K562 (cell line): ENCODE measurements around the gene SRC. TPM values are rescaled to one million over a fixed set of nuclear protein-coding genes. Genes with fewer than 3 reads are reported as not detected.
A peak's percentile ranks its signal among the peaks of the same experiment; 100 is the strongest.

Experiments
- ATAC-seq: fragments of 200-7000 bp; cut with Tn5 transposase; 3 replicates; pipeline ENCODE4 v1.9.1; 2020; ENCODE audit warnings: moderate library complexity
- BruUV-seq: library from RNA; stranded (reverse); fragments of 400-500 nt; replicated peaks from 2 replicates; lab custom pipeline; 2021; lab: Mats Ljungman, UMichigan
- CTCF ChIA-PET: fragments of 300-600 bp; formaldehyde crosslinking; extraction: SDS; loops from one replicate; lab custom pipeline; 2021; ENCODE audit warnings: low intra/inter-chr PET ratio; lab: Yijun Ruan, JAX
- POLR2A ChIA-PET: fragments of 300-600, 350-650 bp; sonication (Branson Sonifier 250); formaldehyde crosslinking; extraction: SDS; loops from one replicate; lab custom pipeline; 2021; ENCODE audit warnings: antibody characterized with exemption, inconsistent platforms; lab: Yijun Ruan, JAX
- DNase-seq, 4 experiments: peaks; one replicate each; pipeline versions ENCODE4 v3.0.0 to v3.0.0-alpha.2; 2011 to 2018; ENCODE audit warnings: low spot score in 3 of 4, mixed read lengths in 3 of 4; ENCODE audit errors: extremely low read depth in 1 of 4
- FAIRE-seq: peaks from 2 replicates; lab custom pipeline; 2011; peaks lifted over from hg19 to GRCh38; lab: Jason Lieb, UNC
- H2AFZ ChIP-seq: 2 replicates; pipeline ENCODE4 v1.6.0; 2011; ENCODE audit warnings: low read depth, low read length, control low read depth, inconsistent platforms
- H3K27ac ChIP-seq: fragments of 200-600 bp; 3 replicates; pipeline ENCODE4 v1.8.0; 2011; ENCODE audit warnings: low read depth, mild to moderate bottlenecking, control low read depth, inconsistent platforms, low read length, moderate library complexity, mixed read lengths; ENCODE audit errors: extremely low read depth
- H3K27me3 ChIP-seq, 2 experiments: fragments of 300-600 bp in 1 of 2; 2 replicates in 1 of 2; 3 replicates in 1 of 2; pipeline versions ENCODE4 v1.6.0 to v1.8.0; 2011; ENCODE audit warnings: inconsistent platforms in 2 of 2, low read length in 2 of 2, mild to moderate bottlenecking in 1 of 2, mixed read lengths in 1 of 2, moderate library complexity in 1 of 2; ENCODE audit not compliant: control insufficient read depth in 2 of 2, insufficient read depth in 2 of 2
- H3K36me3 ChIP-seq: fragments of 300-600 bp; 3 replicates; pipeline ENCODE4 v1.8.0; 2011; ENCODE audit warnings: mild to moderate bottlenecking, low read length, inconsistent platforms; ENCODE audit not compliant: control insufficient read depth, insufficient read depth
- H3K4me1 ChIP-seq, 2 experiments: fragments of 200-600 bp in 1 of 2; replicated peaks in 1 of 2; 2 replicates in 1 of 2; 3 replicates in 1 of 2; pipeline versions ENCODE4 v1.5.1 to v1.8.0; 2011; ENCODE audit warnings: inconsistent platforms in 2 of 2, low read length in 2 of 2, mild to moderate bottlenecking in 1 of 2, mixed read lengths in 1 of 2, moderate library complexity in 1 of 2; ENCODE audit not compliant: control insufficient read depth in 2 of 2, insufficient read depth in 2 of 2
- H3K4me2 ChIP-seq: 2 replicates; pipeline ENCODE4 v1.6.1; 2011; ENCODE audit warnings: low read length, control low read depth, inconsistent platforms, mixed read lengths; ENCODE audit not compliant: insufficient read depth
- H3K4me3 ChIP-seq: fragments of 200-600 bp; sonication (generic), shearing (Covaris generic); 2 replicates; pipeline ENCODE4 v1.5.1; 2016; ENCODE audit warnings: control low read depth, inconsistent platforms
- H3K79me2 ChIP-seq: fragments of 200-600 bp; 3 replicates; pipeline ENCODE4 v1.8.0; 2011; ENCODE audit warnings: low read length, inconsistent platforms; ENCODE audit not compliant: control insufficient read depth, insufficient read depth
- H3K9ac ChIP-seq, 2 experiments: 2 replicates each; pipeline versions ENCODE4 v1.6.0 to v1.6.1; 2011; ENCODE audit warnings: low read depth in 2 of 2, low read length in 2 of 2, control low read depth in 1 of 2, inconsistent platforms in 1 of 2, mild to moderate bottlenecking in 1 of 2, mixed read lengths in 1 of 2; ENCODE audit not compliant: insufficient read depth in 1 of 2
- H3K9me1 ChIP-seq: one replicate; pipeline ENCODE4 v1.6.0; 2011; ENCODE audit warnings: inconsistent platforms, mild to moderate bottlenecking, low read length, moderate library complexity; ENCODE audit not compliant: control insufficient read depth, insufficient read depth
- H3K9me3 ChIP-seq: replicated peaks from 2 replicates; pipeline ENCODE4 v1.5.1; 2011; ENCODE audit warnings: low read depth, low read length, inconsistent platforms; ENCODE audit not compliant: control insufficient read depth, insufficient read depth
- H4K20me1 ChIP-seq: replicated peaks from 2 replicates; pipeline ENCODE4 v1.6.1; 2011; ENCODE audit warnings: low read length, inconsistent platforms, mixed read lengths; ENCODE audit not compliant: control insufficient read depth, insufficient read depth
- HEY1 ChIP-seq: fragments of 250-450 bp; sonication (Bioruptor Pico); IDR thresholded peaks from 2 replicates; pipeline ENCODE4 v1.5.0; 2020; ENCODE audit warnings: mild to moderate bottlenecking, moderate library complexity, borderline replicate concordance
- KLF13 ChIP-seq: fragments of 450-650 bp; IDR thresholded peaks from 2 replicates; pipeline ENCODE4 v1.6.1; 2016; ENCODE audit warnings: missing genetic modification characterization, low read depth, mild to moderate bottlenecking, missing compliant biosample characterization, moderate library complexity, borderline replicate concordance
- L3MBTL2 ChIP-seq: fragments of 450-650 bp; IDR thresholded peaks from 2 replicates; pipeline ENCODE4 v1.6.1; 2016; ENCODE audit warnings: mild to moderate bottlenecking, moderate library complexity
- MCM2 ChIP-seq: fragments of 450-650 bp; IDR thresholded peaks from 2 replicates; pipeline ENCODE4 v1.6.1; 2017; ENCODE audit warnings: low read depth, mild to moderate bottlenecking
- MECOM ChIP-seq: fragments of 250-450 bp; sonication (Bioruptor Pico); IDR thresholded peaks from 2 replicates; pipeline ENCODE4 v1.8.0; 2022; ENCODE audit warnings: inconsistent platforms
- SUPT5H ChIP-seq: fragments of 450-650 bp; IDR thresholded peaks from 2 replicates; pipeline ENCODE4 v1.6.1; 2016
- ZFP36 ChIP-seq: fragments of 150-350 bp; IDR thresholded peaks from 2 replicates; pipeline ENCODE4 v1.6.1; 2018; ENCODE audit warnings: low read length, low read depth; ENCODE audit not compliant: partially characterized antibody
- ZNF76 ChIP-seq: fragments of 250-450 bp; sonication (Bioruptor Pico); IDR thresholded peaks from 2 replicates; pipeline ENCODE4 v1.4.0; 2020; ENCODE audit warnings: mild to moderate bottlenecking, moderate library complexity, borderline replicate concordance
- ZNF79 ChIP-seq: fragments of 250-450 bp; sonication (Bioruptor Pico); IDR thresholded peaks from 2 replicates; pipeline ENCODE4 v1.4.0; 2020; ENCODE audit warnings: low read depth, mild to moderate bottlenecking, moderate library complexity
- WGBS: fragments of 100-300 bp; shearing (Covaris generic); methylation state at CpG from one replicate; pipeline ENCODE4 v1.1.6; 2016; ENCODE audit warnings: low coverage, mixed read lengths; ENCODE audit not compliant: insufficient coverage; ENCODE audit errors: missing lambda C conversion rate; 5-methylcytosine and 5-hydroxymethylcytosine counted together
- in situ Hi-C: fragments of 300-500 bp; cut with MboI; formaldehyde crosslinking; loops from 4 replicates; pipeline ENCODE4 v1.15.0; 2018; ENCODE audit warnings: inconsistent platforms, mixed read lengths
- intact Hi-C: fragments of 100-400 bp; cut with micrococcal nuclease; formaldehyde crosslinking; loops from 2 replicates; pipeline ENCODE4 v1.14.2; 2022
- polyA plus RNA-seq, 8 experiments: library from polyadenylated mRNA; depleted of rRNA in 4 of 8; stranded (reverse) in 5 of 8; unstranded in 3 of 8; fragments of >200 nt; fragmentation: Nextera tagmentation in 2 of 8; fragmentation: Illumina TruSeq in 1 of 8; extraction: Ambion mirVana in 2 of 8; extraction: Trizol in 1 of 8; gene quantifications; 2 replicates each; pipeline versions ENCODE4 v1.2.1 to v1.2.3, GENCODE V29; 2011 to 2014; ENCODE audit warnings: inconsistent platforms in 1 of 8, missing spikeins in 1 of 8
- total RNA-seq, 7 experiments: library from RNA; depleted of rRNA in 6 of 7; stranded (reverse); fragments of >200 nt in 6 of 7; fragmentation: Illumina TruSeq in 2 of 7; extraction: Trizol in 2 of 7; gene quantifications; 2 replicates each; pipeline versions ENCODE4 v1.2.1 to v1.2.3, GENCODE V29; 2011 to 2021; ENCODE audit warnings: low replicate concordance in 1 of 7
- TF ChIP-seq, protein P1 (sequence below): IDR thresholded peaks from 2 replicates; pipeline ENCODE4 v1.6.1; 2016; ENCODE audit warnings: missing genetic modification characterization, missing compliant biosample characterization
- TF ChIP-seq, protein P2 (sequence below), 2 experiments: fragments of 450-650 bp; IDR thresholded peaks; 2 replicates each; pipeline ENCODE4 v1.6.1; 2018; ENCODE audit warnings: mild to moderate bottlenecking in 2 of 2, low read depth in 1 of 2; ENCODE audit not compliant: partially characterized antibody in 2 of 2
- TF ChIP-seq, protein P3 (sequence below), 2 experiments: IDR thresholded peaks; 2 replicates each; pipeline ENCODE4 v1.6.1; 2011; ENCODE audit warnings: borderline replicate concordance in 1 of 2, control low read depth in 1 of 2, low read depth in 1 of 2, low read length in 1 of 2, mild to moderate bottlenecking in 1 of 2, mixed read lengths in 1 of 2, moderate library complexity in 1 of 2; ENCODE audit not compliant: insufficient read depth in 1 of 2, insufficient read length in 1 of 2, poor library complexity in 1 of 2, severe bottlenecking in 1 of 2; ENCODE audit errors: extremely low read depth in 1 of 2

Gene SRC
- total and polyA plus RNA-seq, 9 of the 15 experiments (the other 6 are each of a cell fraction or from before 2014, with no cell fraction given) = 0.06 to 8.5 (median 3.1) TPM

DNA sequence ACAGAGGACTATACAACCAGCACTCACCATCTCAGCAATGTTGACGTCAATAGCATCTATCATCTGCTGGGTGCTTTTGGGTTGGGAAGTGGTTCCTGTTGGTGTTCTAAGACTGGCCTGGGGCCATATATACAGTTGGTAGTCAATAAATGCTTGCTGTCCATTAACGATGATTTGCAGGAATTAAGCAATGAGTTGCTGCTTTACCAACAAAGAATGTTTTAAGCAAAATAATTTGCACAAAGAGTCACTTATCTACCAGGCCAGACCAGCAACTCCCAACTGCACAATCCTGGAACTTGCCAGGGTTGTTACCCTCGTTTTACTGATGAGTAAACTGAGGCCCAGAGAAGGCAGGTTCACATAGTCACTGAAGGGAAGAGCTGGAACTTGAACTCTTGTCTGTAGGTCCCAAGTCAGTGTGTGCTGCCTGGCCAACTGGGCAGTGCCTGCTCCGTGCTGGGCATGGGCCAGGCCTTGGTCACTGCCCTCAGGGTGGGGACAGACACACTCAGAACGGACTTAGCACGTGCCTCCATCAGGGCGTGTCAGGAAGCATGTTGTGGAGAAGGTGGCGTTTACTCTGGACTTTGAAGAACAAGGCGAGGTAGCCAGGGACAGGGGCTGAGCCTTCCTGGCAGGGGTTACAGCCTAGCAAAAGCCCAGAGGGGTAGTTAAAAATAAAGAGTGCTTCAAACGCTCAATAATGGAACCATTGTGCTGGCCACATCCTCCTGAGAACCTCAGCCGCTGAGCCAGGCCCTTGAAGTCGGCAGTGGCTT, 2.5 kb upstream of the SRC start:
- Histone ChIP-seq H3K27me3 (no peaks in the 10 kb centered on the region), H3K9ac (peak overlapping the region in 1 of 2 experiments; percentile 65; a peak in 1 of 4 replicates), H3K4me2 (no peak overlapping the region), H3K27ac (no peak overlapping the region), H3K36me3 (no peaks in the 10 kb centered on the region), H3K4me1 (peaks cover 2 to 20% of the 10 kb centered on the region in 2 experiments; a peak in 3 of 5 replicates), H4K20me1 (no peaks in the 10 kb centered on the region), H2AFZ (peak overlapping the region; percentile 59), H3K4me3 (no peak overlapping the region), H3K79me2 (no peaks in the 10 kb centered on the region), H3K9me1 (no peaks in the 10 kb centered on the region), H3K9me3 (no peaks in the 10 kb centered on the region)
- ATAC-seq (no peak), FAIRE-seq (peak; percentile 59), DNase-seq (no peak)
- 39% methylated on average over 11 of the region's 12 CpGs for WGBS
- ChIA-PET POLR2A (interaction anchor here (0.6 to 1.2 kb wide), 5 partner anchors 9 to 62 kb away, joined by 3 to 4 read pairs (median 3); no protein-coding TSS in a partner anchor), CTCF (no interaction called here)
- no TSS peak for BruUV-seq
- in situ Hi-C loops = no loop called here
- intact Hi-C loops = no loop called here
- TF ChIP-seq SUPT5H (no peak), ZNF79 (CRISPR knock-in tag) (no peak), MCM2 (no peak), KLF13 (tag) (no peak), ZNF76 (CRISPR knock-in tag) (no peak), L3MBTL2 (peak; percentile 31; the same call in 1 of the 2 replicates), ZFP36 (no peak), MECOM (CRISPR knock-in tag) (no peak), HEY1 (CRISPR knock-in tag) (no peak)
- TF ChIP-seq, protein P1, sequence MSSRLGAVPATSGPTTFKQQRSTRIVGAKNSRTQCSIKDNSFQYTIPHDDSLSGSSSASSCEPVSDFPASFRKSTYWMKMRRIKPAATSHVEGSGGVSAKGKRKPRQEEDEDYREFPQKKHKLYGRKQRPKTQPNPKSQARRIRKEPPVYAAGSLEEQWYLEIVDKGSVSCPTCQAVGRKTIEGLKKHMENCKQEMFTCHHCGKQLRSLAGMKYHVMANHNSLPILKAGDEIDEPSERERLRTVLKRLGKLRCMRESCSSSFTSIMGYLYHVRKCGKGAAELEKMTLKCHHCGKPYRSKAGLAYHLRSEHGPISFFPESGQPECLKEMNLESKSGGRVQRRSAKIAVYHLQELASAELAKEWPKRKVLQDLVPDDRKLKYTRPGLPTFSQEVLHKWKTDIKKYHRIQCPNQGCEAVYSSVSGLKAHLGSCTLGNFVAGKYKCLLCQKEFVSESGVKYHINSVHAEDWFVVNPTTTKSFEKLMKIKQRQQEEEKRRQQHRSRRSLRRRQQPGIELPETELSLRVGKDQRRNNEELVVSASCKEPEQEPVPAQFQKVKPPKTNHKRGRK (tag) = no peak
- TF ChIP-seq, protein P2, sequence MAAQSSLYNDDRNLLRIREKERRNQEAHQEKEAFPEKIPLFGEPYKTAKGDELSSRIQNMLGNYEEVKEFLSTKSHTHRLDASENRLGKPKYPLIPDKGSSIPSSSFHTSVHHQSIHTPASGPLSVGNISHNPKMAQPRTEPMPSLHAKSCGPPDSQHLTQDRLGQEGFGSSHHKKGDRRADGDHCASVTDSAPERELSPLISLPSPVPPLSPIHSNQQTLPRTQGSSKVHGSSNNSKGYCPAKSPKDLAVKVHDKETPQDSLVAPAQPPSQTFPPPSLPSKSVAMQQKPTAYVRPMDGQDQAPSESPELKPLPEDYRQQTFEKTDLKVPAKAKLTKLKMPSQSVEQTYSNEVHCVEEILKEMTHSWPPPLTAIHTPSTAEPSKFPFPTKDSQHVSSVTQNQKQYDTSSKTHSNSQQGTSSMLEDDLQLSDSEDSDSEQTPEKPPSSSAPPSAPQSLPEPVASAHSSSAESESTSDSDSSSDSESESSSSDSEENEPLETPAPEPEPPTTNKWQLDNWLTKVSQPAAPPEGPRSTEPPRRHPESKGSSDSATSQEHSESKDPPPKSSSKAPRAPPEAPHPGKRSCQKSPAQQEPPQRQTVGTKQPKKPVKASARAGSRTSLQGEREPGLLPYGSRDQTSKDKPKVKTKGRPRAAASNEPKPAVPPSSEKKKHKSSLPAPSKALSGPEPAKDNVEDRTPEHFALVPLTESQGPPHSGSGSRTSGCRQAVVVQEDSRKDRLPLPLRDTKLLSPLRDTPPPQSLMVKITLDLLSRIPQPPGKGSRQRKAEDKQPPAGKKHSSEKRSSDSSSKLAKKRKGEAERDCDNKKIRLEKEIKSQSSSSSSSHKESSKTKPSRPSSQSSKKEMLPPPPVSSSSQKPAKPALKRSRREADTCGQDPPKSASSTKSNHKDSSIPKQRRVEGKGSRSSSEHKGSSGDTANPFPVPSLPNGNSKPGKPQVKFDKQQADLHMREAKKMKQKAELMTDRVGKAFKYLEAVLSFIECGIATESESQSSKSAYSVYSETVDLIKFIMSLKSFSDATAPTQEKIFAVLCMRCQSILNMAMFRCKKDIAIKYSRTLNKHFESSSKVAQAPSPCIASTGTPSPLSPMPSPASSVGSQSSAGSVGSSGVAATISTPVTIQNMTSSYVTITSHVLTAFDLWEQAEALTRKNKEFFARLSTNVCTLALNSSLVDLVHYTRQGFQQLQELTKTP (IDR thresholded peaks at IDR 0.05; ENCODE audit: low read depth in 1 of 2, partially characterized antibody in 2 of 2) = no peak
- TF ChIP-seq, protein P3, sequence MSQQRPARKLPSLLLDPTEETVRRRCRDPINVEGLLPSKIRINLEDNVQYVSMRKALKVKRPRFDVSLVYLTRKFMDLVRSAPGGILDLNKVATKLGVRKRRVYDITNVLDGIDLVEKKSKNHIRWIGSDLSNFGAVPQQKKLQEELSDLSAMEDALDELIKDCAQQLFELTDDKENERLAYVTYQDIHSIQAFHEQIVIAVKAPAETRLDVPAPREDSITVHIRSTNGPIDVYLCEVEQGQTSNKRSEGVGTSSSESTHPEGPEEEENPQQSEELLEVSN (IDR thresholded peaks at IDR 0.05; ENCODE audit: borderline replicate concordance in 1 of 2, extremely low read depth in 1 of 2, insufficient read depth in 1 of 2, insufficient read length in 1 of 2, low read depth in 1 of 2, low read length in 1 of 2, poor library complexity in 1 of 2, severe bottlenecking in 1 of 2) = peak in 1 of 2 experiments; percentile 25
